NCI-H1105 treated with DMSO at 0.1 percent for 48 hours (cell line): Measurements from ENCODE around the gene DSTYK.
"Not testable (repeated sequence)": the region's sequence is repeated elsewhere in the genome, so short reads cannot be mapped to it uniquely, and the experiment has no call there.

Source experiments
- DNase-seq: peaks from one replicate; lab custom pipeline; 2025; lab: John Stamatoyannopoulos, UW

DSTYK gene

DNA sequence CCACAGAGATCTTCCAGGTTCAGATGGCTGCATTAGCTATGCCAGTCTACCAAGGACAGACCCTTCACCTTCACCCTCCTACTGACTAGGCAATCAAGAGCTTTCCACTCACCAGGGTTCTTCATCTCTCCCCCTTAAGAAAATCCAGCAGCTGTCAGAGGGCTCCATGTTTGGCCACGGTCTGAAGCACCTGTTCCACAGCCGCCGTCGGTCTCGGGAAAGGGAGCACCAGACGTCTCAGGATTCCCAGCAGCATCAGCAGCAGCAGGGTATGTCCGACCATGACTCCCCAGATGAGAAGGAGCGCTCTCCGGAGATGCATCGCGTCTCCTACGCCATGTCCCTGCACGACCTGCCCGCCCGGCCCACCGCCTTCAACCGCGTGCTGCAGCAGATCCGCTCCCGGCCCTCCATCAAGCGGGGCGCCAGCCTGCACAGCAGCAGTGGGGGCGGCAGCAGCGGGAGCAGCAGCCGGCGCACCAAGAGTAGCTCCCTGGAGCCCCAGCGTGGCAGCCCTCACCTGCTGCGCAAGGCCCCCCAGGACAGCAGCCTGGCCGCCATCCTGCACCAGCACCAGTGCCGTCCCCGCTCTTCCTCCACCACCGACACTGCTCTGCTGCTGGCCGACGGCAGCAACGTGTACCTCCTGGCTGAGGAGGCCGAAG lies 30.0 kb upstream of the DSTYK start:
- no peak for DNase-seq

GRCh38 chr1:205240569-205240968 lies 29.1 kb upstream of the DSTYK start:
- DNase-seq = no peak

DNA sequence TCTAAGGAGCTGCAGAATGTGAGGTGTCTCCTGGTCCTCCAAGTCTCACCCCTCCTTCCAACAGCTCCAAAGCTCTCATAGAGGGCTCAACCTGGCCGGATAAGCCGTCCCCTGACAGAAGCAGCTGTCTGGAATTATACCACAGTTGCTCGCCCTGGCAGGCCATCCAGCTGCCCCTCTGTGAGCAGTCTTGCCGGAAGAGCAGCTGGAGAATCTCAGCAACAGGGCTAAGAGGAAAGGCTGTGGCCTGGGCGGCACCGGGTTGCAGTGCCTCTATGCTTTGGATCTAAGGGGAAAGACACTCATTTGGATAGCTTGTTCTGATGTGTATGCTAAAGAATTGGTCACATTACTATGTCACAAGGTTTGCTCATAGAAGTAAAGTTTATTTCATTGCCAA lies 28.6 kb upstream of the DSTYK start:
- no peak for DNase-seq

DNA sequence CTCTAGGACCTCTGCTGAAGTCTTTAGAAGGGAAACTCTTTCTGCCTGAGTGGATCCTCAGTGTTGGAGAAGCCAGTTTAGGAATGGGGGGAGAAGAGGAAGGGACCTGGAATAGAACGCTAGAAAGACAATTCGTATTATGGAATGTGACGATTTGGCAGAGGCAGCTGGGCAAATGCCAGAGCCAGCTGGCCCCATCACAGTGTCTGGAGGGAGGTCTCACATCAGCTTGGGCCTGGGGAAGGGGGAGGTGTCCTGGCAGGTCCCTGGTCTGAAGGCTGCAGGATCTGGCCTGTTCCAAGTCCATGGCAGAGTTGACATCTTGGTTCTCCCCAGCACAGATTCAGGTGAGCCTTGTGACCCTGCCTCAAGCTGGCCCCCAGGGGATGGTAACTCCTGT lies 27.6 kb upstream of the DSTYK start:
- DNase-seq = no peak

- DNase-seq = no peak
These were observed 26.3 kb upstream of the DSTYK start for GRCh38 chr1:205237526-205238484.

DNA sequence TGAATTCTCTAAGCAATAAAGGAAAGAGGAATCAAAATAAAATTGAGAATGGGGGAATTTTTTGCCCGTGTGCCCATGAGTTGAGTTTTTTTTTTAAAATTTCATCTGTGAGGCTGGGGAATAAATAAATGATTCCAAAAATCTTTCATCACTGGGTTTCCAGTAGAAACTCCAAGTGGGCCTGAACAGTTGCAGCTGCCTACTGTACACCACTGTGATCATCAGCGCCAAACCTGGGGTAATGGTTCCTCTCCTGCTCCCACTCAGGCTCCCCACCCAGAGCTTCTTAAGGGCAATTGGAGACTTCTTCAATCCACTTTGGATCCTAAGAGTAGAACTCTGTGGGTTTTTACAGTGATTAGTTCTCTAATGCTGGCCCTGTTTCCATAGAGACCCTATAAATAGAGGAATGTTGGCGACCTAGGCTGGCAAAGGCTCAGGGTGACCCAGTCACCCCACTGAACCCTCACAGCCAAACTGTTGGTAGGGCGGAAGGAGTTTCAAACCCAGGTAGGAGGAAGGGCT lies 25.5 kb upstream of the DSTYK start:
- no peak for DNase-seq

GRCh38 chr1:205236526-205236925 lies 25.0 kb upstream of the DSTYK start:
- DNase-seq = no peak

- no peak for DNase-seq
These were observed 24.4 kb upstream of the DSTYK start for GRCh38 chr1:205235951-205236350.

DNA sequence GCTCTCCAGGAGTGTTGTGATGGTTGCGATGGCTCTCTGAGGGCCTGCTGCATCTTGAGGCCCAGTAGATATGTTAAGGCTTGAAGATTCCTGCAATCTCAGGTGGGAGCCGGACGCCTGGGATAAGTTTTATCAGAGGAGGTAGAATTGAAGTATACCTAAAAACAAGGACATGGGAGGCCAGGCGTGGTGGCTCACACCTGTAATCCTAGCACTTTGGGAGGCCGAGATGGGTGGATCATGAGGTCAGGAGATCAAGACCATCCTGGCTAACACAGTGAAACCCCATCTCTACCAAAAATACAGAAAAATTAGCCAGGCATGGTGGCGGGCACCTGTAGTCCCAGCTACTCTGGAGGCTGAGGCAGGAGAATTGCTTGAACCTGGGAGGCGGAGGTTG lies 22.5 kb upstream of the DSTYK start:
- DNase-seq = not testable (repeated sequence)

DNA sequence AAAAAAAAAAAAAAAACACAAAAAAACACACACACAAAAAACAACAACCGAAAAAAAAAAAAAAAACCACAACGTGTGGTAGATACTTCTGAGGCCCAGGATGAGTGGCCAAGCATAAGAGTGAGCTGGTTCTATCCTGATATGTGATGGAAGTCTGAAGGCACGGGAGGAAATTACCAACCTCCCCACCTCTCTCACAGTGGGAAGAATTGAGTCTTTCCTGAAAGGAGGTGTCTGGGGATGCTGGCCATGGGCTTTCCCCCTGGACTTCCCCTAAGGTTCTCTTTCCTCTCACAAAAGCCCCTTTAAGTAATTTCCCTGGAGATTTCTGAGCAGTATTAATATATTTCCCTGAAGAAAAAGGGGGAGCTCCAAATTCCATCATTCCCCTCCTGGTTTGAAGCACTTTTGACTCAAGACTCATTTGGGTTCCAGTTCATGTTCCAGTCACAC lies 21.5 kb upstream of the DSTYK start:
- no peak for DNase-seq

- no peak for DNase-seq
These were observed 20.8 kb upstream of the DSTYK start for GRCh38 chr1:205232127-205232820.

GRCh38 chr1:205230982-205231381 lies 19.5 kb upstream of the DSTYK start:
- DNase-seq = no peak

- DNase-seq = peak; percentile 23
These were observed 18.6 kb upstream of the DSTYK start for GRCh38 chr1:205229916-205230700.

DNA sequence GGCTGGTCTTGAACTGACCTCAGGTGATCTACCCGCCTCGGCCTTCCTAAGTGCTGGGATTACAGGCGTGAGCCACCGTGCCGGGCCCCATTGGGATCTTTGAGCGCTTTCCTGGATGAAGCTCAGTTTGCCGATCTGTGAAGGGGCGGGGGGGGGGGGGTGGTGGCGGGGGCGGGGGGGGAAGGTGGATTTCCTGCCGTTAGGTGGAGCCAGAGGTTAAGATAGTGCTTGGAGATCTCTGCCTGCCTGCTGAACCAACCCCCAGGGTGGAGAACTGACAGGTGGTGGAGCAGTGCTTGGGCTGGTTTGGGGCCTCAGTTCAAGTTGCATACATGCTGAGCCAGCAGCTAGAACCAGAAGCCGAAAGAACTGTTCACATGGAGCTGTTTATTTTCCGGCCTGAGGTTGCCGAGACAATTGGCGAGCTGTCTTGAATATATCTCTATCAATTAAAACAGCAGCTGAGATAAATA lies 17.9 kb upstream of the DSTYK start:
- DNase-seq = peak; percentile 89

DNA sequence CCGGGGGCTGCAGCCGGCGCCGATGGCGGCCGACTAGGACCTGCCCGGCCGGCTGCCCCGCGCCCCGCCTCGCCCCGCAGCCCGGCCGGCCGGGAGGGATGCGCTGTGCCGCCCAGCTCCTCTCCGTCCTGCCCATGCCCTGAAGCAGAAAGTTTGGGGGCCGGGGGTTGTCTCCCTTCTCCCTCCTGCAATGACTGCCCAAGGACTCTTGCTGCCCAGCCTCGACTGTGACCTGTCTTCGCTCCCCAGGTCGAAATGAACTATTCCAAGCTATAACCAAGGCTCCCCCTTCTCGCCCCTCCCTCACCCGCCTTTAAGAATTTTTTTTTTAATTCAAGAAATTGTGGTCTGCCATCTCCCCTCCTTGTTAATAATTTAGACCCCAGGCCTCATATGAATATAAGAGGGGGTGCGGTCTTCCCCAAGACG lies 16.6 kb upstream of the DSTYK start:
- DNase-seq = peak; percentile 20

GRCh38 chr1:205227584-205228013 lies 16.1 kb upstream of the DSTYK start, which contains the start of gene TMCC2:
TSS of gene TMCC2 (plus strand) at chr1:205227946. CDS start at chr1:205228565, 619 bp downstream.
- peak; percentile 92 for DNase-seq

DNA sequence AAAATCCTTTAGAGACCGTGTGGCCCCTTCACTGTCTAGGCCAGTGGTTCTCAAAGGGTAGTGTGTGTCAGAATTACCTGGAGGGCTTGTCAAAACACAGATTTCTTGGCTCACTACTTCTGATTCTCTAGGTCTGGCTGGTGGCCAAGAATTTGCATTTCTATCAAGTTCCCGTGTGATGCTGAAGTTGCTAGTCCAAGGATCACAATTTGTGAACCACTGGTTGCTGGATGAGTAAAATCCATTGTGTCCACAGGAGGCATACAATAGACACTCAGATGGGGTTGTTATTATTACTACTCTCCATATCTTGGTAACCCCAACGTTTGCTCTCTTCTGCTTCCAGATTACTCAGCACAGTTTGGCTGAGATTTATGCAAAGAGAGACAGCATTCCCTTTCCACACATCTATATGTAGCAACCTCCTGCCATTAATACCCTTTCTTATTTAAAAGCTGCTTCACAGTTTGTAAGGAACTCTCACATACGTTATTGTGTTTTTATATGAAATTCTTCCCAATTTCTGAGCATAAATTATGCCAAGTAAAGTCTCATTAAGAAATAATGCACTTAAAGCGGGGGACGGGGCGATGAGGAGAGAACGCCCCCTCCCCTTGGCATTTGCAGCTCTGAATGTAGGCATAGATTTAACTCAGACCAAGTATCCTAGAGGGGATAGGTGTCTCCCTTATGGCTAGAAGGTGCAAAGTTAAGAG lies 15.5 kb upstream of the DSTYK start:
- peak; percentile 70 for DNase-seq

DNA sequence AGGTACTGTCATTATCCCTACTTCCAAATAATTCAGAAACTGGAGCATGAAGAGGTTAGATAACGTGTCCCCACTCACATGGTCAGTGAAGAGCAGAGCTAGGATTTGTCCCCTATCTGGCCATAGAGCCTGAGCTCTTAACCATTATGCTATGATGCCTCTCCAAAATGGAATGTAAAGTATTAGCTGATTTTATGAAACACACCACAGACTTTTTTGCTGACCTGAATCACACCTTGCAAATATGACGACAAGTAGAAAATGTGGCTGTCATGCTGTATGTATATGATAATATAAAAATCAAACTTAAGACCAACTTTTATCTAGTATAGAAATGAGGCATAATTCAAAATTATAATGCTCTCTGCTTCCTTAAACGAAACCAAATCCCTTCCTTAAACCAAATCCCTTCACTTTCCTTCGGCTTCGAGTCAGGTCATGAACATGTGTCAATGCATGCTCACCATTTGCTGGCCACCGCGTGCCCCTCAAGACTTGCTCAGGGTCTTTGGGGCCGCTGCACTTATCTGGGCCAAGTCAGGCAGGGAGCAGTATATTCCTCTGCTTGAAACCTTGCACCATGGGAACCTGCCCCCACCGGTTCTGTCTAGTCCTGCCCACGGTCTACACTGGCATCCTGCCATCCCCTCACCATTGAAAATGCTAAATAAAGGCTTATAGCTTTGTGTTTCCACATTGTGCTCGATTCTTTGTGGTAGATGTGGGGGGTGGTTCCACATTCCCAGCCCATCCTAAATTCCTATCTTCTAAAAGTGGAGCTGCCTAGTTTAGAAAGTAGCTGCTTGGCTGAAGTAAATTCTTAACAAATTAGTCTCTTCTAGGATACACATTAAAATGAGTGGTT lies 14.6 kb upstream of the DSTYK start:
- peak; percentile 48 for DNase-seq

DNA sequence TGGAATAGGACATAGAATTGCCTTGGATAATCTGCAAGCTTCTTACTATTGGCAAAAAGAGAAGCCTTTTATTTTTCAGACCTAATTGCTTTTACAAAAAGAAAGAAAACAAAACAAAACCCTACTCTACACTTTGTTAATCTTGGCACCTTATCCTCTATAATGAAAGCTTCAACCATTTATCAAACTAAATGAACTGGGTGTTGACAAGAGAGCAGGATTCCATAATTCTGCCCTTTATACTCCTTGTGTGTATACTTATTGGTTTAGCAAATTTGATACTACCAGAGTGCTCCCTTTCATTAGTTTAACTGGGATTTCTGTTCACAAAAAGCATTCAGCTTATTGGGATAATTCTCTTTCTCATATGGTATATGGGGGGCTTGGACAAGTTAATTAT lies 13.2 kb upstream of the DSTYK start:
- DNase-seq = no peak

- DNase-seq = no peak
These were observed 8.9 kb upstream of the DSTYK start for GRCh38 chr1:205220421-205220820.
